Measurements from ENCODE around the gene PSMD5.

PSMD5 gene

DNA sequence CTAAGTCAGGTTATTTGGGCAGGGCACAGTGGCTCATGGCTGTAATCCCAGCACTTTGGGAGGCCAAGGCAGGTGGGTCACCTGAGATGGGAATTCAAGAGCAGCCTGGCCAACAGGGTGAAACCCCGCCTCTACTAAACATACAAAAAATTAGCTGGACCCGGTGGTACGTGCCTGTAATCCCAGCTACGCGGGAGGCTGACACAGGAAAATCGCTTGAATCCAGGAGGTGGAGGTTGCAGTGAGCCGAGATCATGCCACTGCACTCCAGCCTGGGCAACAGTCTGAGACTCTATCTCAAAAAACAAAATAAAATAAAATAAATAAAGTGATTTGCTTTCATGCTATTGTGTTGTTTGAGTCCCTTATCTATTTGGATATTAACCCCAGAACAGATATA lies 41.3 kb downstream of the PSMD5 start:
- no peak for DNase-seq

DNA sequence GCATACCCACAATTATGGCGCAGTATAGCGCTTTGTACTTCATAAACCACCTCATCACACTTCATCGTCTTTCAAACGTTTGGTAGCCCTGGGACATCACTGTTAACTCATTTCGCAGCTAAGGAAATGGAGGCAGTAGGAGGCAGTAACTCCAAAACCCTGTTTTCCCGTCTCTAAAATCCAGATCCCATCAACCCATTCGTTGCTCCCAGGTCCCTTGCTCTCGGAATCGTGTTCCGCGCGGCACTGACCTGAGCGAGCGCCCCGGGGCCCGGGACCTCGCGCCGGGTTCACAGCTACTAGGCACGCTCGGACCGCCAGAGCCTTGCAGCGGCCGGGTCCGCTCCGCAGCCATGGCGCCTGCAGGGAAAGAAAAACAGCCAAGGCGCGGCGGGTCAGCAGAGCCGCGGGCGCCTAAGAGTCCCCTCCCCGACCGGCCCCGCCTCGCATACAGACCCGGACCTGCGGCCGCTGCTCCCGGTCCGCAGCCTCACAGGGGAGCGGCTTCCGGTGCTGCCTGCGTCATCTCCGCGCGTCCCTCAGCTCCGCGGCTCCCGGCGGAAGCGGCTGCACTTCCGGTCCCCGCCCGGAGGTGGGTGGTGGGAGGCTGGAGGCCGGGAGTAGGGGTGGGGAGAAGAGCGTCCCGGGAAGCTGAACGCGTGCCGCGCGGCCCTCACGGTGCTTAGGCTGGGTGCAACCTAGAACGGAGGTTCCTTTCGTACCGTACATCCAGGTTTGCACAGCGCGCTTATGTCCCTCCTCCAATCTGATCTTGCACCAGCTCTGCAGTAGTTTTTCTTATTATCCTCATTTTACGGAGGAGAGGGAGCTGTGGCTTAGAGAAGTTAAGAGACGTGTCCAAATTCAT lies 49.6 kb downstream of the PSMD5 start, which contains the start of gene FBXW2:
TSS of gene FBXW2 (minus strand) at position 519 of the 868 bp plus-strand sequence. CDS start 5,158 bp downstream, outside the sequence.
- DNase-seq = peak; percentile 90

DNA sequence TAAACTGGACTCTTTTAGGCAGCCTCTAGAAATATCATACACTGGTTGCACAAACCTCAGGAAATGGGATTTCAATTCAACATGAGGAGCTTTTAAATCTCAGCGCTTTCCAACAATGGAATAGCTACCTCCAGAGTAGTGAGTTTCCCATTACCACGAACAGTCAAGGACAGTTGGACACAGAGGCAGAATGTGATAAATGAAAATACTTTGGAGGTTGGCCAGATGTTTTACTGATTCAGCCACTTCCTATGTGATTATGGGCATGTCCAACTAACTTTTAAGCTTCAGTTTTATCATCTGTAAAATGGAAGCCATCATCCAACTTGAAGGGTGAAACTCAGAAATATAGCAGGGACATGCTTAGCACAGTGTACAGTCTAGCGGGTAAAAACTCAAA lies 51.6 kb downstream of the PSMD5 start:
- DNase-seq = no peak

DNA sequence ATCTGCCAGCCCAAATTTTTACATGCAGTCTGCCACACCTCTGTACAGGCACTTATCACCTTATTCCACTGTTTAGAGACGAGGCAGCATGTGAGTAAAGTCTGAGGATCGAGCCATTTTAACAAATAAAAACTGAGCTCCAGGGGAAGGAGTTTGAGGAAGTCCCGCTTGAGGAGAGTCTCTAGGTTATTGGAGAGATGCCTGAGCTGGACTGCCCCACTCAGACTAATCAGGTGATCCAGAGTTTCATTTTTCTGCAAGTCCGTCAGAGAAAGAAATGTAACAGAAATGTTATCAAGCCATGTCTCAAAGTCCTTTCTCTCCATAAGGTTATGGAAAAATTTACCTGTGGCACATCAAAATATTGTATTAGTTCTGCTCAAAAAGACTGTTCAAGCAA lies 54.8 kb downstream of the PSMD5 start:
- no peak for DNase-seq

GRCh38 chr9:120783602-120784047 lies 59.1 kb downstream of the PSMD5 start:
- no peak for DNase-seq

GRCh38 chr9:120781236-120781635 lies 61.5 kb downstream of the PSMD5 start:
- no peak for DNase-seq

DNA sequence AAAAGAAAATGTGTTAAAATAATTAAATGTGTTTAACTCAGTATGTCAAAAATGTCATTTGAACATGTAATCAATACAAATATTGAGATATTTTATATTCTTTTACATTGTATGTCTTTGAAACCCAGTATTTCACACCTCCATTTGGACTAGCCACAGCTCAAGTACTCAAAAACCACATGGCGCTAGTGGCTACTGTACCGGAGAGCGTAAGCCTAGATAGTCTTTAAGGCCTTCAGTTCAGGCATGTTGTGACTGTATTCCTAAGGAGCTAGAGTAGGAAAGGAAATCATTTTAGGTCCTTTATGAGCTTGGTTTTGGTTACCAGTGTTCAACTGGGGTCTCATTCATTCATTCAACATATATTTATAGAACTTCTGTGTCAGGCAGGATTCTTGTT lies 62.4 kb downstream of the PSMD5 start:
- no peak for DNase-seq

DNA sequence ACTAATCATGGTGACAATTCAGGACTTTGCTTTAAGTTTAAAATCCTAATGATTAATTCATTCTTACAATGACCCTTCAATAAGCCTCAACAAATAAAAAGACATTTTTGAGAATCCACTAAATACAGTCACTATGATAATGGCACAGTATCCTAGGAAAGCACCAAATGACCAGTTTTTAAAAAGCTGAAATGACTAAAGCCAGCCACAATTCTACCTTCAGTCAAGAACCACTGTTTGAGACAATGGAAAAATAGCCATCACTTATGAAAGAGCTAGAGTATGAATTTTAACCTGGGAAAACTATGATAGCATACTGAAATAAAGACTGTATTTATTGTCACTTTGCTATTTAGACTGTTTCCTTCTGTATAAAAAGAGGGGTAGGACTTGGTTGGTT lies 63.5 kb downstream of the PSMD5 start:
- DNase-seq = no peak

- no peak for DNase-seq
Observed at GRCh38 chr9:120778758-120779157, 64.0 kb downstream of the PSMD5 start.

DNA sequence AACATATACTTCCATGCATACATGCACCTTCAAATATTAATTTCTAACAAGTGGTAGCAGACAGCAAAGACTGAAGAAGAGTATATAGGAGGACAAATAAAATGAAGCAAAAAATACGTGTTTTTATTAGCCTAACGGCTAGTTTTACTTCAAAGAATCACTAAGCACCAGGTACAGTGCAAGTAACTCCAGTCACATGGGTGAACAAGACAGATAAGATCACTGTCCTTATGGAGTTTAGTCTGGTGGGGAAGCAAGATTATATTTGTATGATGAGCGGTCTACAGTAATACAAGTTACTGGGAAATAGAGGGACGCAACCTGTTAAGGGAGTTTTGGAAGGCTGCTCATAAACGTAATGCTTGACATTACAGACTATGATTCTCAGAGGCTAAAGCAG lies 65.5 kb downstream of the PSMD5 start:
- DNase-seq = no peak

DNA sequence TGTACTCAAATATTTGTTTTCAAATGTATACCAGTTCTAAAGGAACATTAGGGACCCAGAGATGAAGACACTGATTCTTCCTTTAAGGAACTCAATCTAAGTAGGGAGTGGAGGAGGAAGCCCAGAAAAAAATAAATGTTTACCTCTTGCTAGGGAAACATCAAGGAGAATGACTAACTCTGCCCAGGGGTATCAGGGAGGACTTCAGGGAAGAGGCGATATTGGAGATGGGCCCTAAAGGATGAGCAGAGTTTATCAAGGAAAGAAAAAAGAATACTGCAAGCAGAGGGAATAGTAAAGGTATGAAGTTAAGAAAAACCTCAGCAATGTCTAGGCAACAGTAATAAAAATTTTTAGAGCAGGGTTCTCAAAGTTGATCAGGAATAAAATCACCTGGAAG lies 65.9 kb downstream of the PSMD5 start:
- no peak for DNase-seq

GRCh38 chr9:120775859-120776258 lies 66.9 kb downstream of the PSMD5 start:
- no peak for DNase-seq

GRCh38 chr9:120774719-120775118 lies 68.0 kb downstream of the PSMD5 start:
- no peak for DNase-seq

GRCh38 chr9:120773256-120773655 lies 69.5 kb downstream of the PSMD5 start:
- no peak for DNase-seq

DNA sequence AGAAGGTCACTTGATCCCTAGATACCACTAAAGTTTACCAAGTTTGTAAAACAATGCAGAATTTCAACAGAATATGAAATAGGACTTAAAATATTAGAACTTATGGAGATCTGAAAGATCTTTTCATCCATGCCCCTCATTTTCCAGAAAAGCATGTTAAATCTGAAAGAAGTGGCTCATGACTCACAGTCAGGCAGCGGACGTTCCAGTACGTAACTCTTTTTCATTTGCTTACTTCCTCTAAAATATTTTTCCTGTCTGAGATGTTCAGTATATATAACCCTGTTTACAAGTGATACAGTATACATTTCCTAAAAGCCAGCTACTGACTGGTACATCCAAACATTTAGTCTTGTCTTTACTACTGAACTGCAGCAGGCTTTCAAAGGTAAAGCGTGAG lies 71.8 kb downstream of the PSMD5 start:
- no peak for DNase-seq

GRCh38 chr9:120768886-120769285 lies 73.8 kb downstream of the PSMD5 start:
- DNase-seq = no peak

GRCh38 chr9:120768247-120768646 lies 74.5 kb downstream of the PSMD5 start:
- DNase-seq = no peak

- DNase-seq = no peak
Observed at GRCh38 chr9:120767451-120767850, 75.3 kb downstream of the PSMD5 start.
